NB4 (cell line): ENCODE data around the gene HPCAL1.
A peak's percentile ranks its signal among the peaks of the same experiment; 100 is the strongest.

ENCODE experiments used
- DNase-seq: peaks from one replicate; pipeline ENCODE4 v3.0.0; 2010; ENCODE audit warnings: low read depth
- H3K4me3 ChIP-seq: one replicate; pipeline ENCODE4 v1.5.1; 2011; ENCODE audit warnings: mild to moderate bottlenecking, low read depth, low read length, moderate library complexity
- MYC ChIP-seq: IDR thresholded peaks from 2 replicates; pipeline ENCODE4 v1.6.1; 2011; ENCODE audit warnings: low read depth, low read length
- POLR2A ChIP-seq: IDR thresholded peaks from 2 replicates; pipeline ENCODE4 v1.6.1; 2011; ENCODE audit warnings: mild to moderate bottlenecking; ENCODE audit not compliant: insufficient read length; ENCODE audit errors: extremely low read depth
- TF ChIP-seq, protein P1 (sequence below): IDR thresholded peaks from 2 replicates; pipeline ENCODE4 v1.6.1; 2011; ENCODE audit warnings: low read depth, low read length
- TF ChIP-seq, protein P2 (sequence below): IDR thresholded peaks from one replicate; pipeline ENCODE4 v1.5.1; 2012; ENCODE audit warnings: low read depth, low read length

Gene HPCAL1

DNA sequence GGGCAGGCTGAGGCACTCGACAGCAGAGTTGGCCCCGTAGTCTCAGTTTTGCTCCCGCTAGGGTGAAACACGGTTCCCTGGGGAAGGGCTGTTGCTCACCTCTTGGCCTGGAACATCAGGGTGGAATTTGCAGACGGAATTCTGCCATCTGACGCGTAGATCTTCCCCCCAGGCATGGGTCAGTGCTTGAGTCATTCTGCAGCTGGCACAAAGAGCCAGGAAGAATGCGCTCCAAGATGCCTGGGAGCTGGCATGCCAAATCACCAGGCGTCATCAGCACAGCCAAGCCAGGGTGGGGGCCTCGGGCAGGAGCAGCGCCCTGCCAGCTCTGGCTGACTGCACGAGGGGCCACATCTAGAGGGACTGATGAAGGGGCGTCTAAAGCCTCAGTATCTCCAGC, 102.7 kb downstream of the HPCAL1 start:
- DNase-seq: no peak
- H3K4me3 ChIP-seq: no peak overlapping the region
- TF ChIP-seq, protein P1, sequence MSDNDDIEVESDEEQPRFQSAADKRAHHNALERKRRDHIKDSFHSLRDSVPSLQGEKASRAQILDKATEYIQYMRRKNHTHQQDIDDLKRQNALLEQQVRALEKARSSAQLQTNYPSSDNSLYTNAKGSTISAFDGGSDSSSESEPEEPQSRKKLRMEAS: no peak
- TF ChIP-seq MYC (no peak), POLR2A (no peak)
- TF ChIP-seq, protein P2, sequence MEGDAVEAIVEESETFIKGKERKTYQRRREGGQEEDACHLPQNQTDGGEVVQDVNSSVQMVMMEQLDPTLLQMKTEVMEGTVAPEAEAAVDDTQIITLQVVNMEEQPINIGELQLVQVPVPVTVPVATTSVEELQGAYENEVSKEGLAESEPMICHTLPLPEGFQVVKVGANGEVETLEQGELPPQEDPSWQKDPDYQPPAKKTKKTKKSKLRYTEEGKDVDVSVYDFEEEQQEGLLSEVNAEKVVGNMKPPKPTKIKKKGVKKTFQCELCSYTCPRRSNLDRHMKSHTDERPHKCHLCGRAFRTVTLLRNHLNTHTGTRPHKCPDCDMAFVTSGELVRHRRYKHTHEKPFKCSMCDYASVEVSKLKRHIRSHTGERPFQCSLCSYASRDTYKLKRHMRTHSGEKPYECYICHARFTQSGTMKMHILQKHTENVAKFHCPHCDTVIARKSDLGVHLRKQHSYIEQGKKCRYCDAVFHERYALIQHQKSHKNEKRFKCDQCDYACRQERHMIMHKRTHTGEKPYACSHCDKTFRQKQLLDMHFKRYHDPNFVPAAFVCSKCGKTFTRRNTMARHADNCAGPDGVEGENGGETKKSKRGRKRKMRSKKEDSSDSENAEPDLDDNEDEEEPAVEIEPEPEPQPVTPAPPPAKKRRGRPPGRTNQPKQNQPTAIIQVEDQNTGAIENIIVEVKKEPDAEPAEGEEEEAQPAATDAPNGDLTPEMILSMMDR: no peak

DNA sequence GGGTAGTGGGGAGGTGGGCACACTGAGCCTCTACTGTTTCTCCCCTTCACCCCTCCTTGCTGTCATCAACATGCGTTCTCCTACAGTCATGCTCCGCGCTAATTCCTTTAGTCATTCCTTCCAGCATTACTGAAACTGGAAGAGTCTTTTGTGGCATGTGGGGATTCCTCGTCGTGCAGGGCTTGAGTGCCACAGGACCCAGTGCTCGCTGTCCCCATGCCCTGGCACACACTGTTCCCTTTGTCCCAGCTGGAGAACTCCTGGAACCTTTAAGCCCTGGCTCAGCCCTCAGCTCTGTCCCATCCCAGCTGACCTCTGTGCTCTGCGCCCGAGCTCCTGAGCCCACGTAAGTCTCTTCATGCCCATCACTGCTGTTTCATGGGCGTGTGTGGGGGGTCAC, 103.3 kb downstream of the HPCAL1 start:
- H3K4me3 ChIP-seq: no peak overlapping the region
- TF ChIP-seq POLR2A: no peak
- TF ChIP-seq, protein P1: no peak
- TF ChIP-seq, protein P2: no peak
- DNase-seq: no peak

DNA sequence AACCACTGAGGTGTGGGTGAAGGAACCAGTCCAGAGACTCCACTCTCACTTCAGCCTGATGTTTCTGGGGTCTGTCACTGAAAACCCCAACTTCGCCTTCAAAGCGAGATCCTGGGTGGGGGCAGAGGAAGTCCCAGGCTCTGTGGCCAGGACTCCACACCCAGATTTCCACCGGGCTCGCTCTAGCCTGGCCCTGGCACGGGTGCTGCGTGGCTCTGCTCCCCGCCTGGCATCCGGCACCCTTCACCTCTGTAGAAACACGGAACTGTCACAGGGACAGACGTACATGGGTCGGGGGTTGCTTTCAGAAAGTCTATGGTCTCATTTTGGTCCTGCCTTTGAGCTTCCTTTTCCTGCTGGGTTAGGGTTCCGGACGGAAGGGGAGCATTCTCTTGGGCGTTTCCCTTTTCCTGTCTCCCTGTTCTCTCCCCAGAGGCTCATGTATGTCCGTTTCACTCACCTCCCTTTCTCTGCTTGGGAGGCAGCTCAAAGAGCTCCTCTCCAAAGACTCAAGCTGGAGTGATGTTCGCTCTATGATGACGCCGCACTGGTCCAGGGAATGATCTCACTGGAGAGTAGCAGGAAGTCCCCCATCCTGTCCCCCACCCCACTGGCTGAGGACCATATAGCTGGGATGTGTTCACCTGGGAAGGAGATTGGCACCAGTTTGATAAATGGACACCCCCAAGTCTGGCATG, 103.9 kb downstream of the HPCAL1 start:
- TF ChIP-seq MYC: no peak
- TF ChIP-seq, protein P2: no peak
- TF ChIP-seq POLR2A: no peak
- TF ChIP-seq, protein P1: no peak
- DNase-seq: no peak
- no peak overlapping the region for H3K4me3 ChIP-seq

DNA sequence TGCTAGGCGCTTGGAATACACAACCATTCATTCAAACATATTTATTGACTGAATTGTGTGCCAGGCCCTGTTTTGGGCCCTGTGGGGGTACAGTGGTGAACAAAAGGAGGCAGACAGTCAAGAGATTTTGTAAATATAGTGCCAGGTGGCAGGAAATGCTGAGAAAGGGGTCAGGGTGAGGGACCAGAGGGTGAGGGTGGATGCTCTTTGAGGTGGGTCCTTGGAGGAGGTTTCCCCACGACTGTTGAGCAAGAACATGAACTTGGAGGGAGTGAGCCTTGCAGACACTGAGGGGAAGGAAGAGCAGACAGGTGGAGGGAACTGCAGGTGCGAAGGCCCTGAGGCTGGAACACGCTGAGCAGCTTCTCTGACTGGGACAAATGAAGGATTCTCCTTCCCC, 104.7 kb downstream of the HPCAL1 start:
- DNase-seq: peak; percentile 68
- TF ChIP-seq, protein P2: no peak
- no peak for TF ChIP-seq POLR2A
- no peak for TF ChIP-seq MYC
- TF ChIP-seq, protein P1: no peak

DNA sequence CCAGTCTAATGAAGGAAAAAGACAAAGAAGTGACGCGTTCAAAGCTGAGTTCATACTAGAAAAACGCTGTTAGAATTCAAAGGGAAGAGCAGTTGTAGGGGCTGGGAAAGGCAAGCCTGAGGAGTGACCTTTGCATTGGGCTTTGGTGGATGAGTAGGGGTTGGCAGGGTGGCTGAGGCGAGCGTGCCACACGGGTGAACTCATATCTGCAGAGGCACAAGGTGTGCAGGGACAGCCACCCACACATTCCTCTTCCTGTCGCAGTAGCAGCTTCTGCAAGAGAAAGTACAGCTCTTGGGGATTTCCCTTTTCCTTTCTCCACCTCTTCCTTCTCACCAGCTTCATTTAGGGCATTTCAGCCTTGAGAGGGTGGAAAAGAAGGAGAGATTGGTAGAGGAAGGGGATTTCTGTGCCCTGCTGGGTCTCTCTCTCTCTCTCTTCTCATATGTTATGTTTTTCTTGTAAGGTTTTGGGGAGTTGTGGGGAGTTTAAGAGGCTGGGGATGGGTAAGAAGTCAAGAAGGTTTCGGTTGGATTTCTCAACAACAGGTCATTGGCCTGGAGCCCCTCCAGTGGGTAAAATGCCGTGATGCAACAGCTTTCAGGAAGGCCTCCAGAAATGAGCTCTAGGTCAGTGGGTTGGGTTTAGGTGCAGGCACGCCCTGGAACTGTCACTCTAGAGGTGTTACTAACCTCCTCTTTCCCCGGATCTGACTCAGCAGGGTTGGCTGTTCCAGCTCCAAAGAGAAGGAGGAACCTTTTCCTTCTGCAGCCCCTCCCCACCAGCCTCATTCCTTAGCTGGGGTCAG, 105.3 kb downstream of the HPCAL1 start:
- peak; percentile 97 for DNase-seq

More for the DNA sequence above, 104.7 kb downstream of the HPCAL1 start:
- no peak overlapping the region for H3K4me3 ChIP-seq

More for the DNA sequence above, 105.3 kb downstream of the HPCAL1 start:
- TF ChIP-seq POLR2A (no peak), MYC (peak; percentile 4; the same call in 1 of the 2 replicates)
- TF ChIP-seq, protein P2: no peak
- TF ChIP-seq, protein P1: 0 out of 2 replicates have a peak, but pooled peaks have one; percentile 23
- no peak overlapping the region for H3K4me3 ChIP-seq
